HUES48 (cell line): ENCODE results near the gene FFAR1.

Source experiments
- H3K27ac ChIP-seq: one replicate; pipeline ENCODE4 v1.7.0; 2013; ENCODE audit warnings: low read depth, low read length, inconsistent platforms
- H3K27me3 ChIP-seq: 2 replicates; pipeline ENCODE4 v1.6.1; 2013; ENCODE audit warnings: mild to moderate bottlenecking, low read length; ENCODE audit not compliant: control insufficient read depth, insufficient read depth
- H3K36me3 ChIP-seq: 2 replicates; pipeline ENCODE4 v1.6.1; 2013; ENCODE audit warnings: low read length; ENCODE audit not compliant: control insufficient read depth, insufficient read depth
- H3K4me1 ChIP-seq: 2 replicates; pipeline ENCODE4 v1.6.1; 2013; ENCODE audit warnings: mild to moderate bottlenecking, low read length; ENCODE audit not compliant: control insufficient read depth, insufficient read depth
- H3K4me3 ChIP-seq: 2 replicates; pipeline ENCODE4 v1.5.1; 2013; ENCODE audit warnings: mild to moderate bottlenecking, low read depth, low read length
- H3K9ac ChIP-seq: 2 replicates; pipeline ENCODE4 v1.6.1; 2013; ENCODE audit warnings: mild to moderate bottlenecking, low read depth, low read length, moderate library complexity
- H3K9me3 ChIP-seq: 2 replicates; pipeline ENCODE4 v1.6.1; 2013; ENCODE audit warnings: low read length; ENCODE audit not compliant: control insufficient read depth, insufficient read depth

FFAR1 gene

DNA sequence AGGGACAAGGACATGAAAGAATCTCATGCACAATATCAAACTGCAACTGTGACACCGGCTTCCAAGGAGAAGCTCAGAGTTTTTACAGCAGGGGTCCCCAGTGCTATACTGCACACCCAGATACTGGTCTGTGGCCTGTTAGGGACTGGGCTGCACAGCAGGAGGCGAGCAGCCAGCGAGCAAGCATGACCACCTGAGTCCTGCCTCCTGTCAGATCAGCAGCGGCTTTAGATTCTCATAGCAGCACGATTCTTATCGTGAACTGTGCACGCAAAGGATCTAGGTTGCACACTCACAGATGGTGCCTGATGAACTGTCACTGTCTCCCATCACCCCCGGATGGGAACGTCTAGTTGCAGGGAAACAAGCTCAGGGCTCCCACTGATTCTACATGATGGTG is 31.8 kb upstream of the FFAR1 start:
- Histone ChIP-seq H3K27ac (no peak overlapping the region), H3K4me3 (no peak overlapping the region), H3K4me1 (no peaks in the 10 kb centered on the region), H3K36me3 (no peaks in the 10 kb centered on the region), H3K27me3 (no peaks in the 10 kb centered on the region), H3K9ac (no peak overlapping the region), H3K9me3 (no peaks in the 10 kb centered on the region)

DNA sequence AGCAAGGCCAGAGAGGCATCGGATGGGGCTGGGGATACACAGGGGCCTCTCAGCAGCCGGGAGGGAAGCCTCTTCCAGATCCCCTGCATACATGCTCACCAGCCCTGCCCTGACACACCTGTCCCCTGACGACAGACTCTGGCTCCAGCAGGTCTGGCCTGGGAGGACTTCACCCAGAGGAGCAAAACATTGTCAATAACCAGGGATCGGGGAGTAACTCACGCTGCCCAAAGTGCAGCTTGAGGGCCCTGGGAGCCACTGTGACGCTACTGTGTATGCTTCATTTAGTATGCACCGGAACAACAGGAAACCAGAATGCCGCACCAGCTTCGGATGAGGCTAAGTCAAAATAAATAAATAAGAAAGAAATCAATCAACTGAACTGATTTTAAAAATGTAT is 31.1 kb upstream of the FFAR1 start:
- Histone ChIP-seq H3K36me3 (no peaks in the 10 kb centered on the region), H3K4me3 (no peak overlapping the region), H3K27me3 (no peaks in the 10 kb centered on the region), H3K27ac (no peak overlapping the region), H3K4me1 (no peaks in the 10 kb centered on the region), H3K9ac (no peak overlapping the region), H3K9me3 (no peaks in the 10 kb centered on the region)

DNA sequence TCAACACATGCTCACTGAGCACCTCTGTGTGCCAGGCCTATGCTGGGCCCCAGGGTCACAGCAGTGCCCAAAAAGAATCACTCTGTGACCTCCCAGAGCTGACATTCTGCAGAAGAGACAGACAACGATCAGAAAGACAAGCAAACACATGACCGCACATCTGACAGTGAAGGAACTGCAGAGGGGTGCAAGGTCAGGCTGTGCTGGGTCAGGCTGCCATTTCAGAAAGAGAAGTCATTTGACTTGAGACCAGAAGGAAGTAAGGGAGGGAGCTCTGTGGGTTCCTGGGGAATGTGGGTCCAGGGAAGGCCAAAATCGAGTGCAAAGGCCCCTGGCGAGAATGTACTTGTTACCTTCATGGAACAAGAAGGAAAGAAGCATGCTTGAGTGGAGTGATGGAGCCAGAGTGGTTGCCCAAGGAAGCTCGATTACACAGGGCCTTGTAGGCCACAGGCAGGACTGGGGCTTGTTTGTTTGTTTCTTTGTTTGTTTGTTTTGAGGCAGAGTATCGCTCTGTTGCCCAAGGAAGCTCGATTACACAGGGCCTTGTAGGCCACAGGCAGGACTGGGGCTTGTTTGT is 30.1 kb upstream of the FFAR1 start:
- H3K9ac ChIP-seq = no peak overlapping the region
- no peak overlapping the region for H3K4me3 ChIP-seq
- H3K36me3 ChIP-seq = no peaks in the 10 kb centered on the region
- H3K27me3 ChIP-seq = no peaks in the 10 kb centered on the region
- H3K4me1 ChIP-seq = no peaks in the 10 kb centered on the region
- no peaks in the 10 kb centered on the region; the same call in 1 of the 2 replicates for H3K9me3 ChIP-seq
- H3K27ac ChIP-seq = no peak overlapping the region

GRCh38 chr19:35318679-35319448 is 28.8 kb upstream of the FFAR1 start:
- Histone ChIP-seq H3K36me3 (no peaks in the 10 kb centered on the region), H3K9ac (no peak overlapping the region), H3K9me3 (no peaks in the 10 kb centered on the region; the same call in 1 of the 2 replicates), H3K27me3 (no peaks in the 10 kb centered on the region), H3K27ac (no peak overlapping the region), H3K4me1 (no peaks in the 10 kb centered on the region), H3K4me3 (no peak overlapping the region)

- no peaks in the 10 kb centered on the region for H3K27me3 ChIP-seq
- H3K27ac ChIP-seq = no peak overlapping the region
- H3K9ac ChIP-seq = no peak overlapping the region
- H3K9me3 ChIP-seq = no peaks in the 10 kb centered on the region; the same call in 1 of the 2 replicates
- no peak overlapping the region for H3K4me3 ChIP-seq
- no peaks in the 10 kb centered on the region for H3K4me1 ChIP-seq
- no peaks in the 10 kb centered on the region for H3K36me3 ChIP-seq
Measured at GRCh38 chr19:35320065-35320713, 27.5 kb upstream of the FFAR1 start.

DNA sequence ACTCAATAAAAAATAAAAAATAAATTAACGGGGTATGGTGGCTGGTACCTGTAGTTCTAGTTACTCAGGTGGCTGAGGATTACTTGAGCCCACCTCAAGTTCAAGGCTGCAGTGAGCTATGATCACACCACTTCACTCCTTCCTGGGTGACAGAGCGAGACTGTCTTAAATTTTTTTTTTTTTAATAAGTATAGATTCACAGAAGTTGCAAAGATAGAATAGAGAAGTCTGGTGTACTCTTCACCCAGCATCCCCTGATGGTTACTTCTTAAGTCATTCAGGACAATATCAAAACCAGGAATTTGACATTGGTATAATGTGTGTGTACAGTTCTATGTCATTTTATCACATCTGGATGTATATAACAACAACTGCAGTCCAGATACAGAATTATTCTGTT is 26.4 kb upstream of the FFAR1 start:
- Histone ChIP-seq H3K4me1 (no peaks in the 10 kb centered on the region), H3K9ac (no peak overlapping the region), H3K4me3 (no peak overlapping the region), H3K9me3 (no peaks in the 10 kb centered on the region; the same call in 1 of the 2 replicates), H3K27me3 (no peaks in the 10 kb centered on the region), H3K27ac (no peak overlapping the region), H3K36me3 (no peaks in the 10 kb centered on the region)

- Histone ChIP-seq H3K9ac (no peak overlapping the region), H3K9me3 (no peaks in the 10 kb centered on the region; the same call in 1 of the 2 replicates), H3K4me1 (no peaks in the 10 kb centered on the region), H3K4me3 (no peak overlapping the region), H3K27me3 (no peaks in the 10 kb centered on the region), H3K36me3 (no peaks in the 10 kb centered on the region), H3K27ac (no peak overlapping the region)
Measured at GRCh38 chr19:35322014-35322413, 25.7 kb upstream of the FFAR1 start.

DNA sequence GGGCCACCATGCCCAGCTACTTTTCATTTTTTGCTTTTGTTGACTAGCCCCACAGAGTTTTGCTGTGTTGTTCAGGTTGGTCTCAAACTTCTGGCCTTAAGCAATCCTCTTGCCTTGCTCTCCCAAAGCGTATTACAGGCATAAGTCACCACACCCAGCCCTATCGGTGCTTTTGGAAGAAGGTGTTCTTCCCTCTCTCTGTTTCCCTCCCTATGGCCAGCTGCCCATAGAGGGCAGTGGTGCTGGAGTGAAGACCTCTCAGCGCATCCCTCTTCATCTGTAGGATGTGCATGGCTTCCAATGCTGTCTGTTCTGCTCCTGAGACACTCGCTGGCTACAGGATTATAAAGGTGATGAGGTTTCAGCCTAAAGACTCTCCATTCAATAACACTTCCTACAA is 20.1 kb upstream of the FFAR1 start:
- H3K4me1 ChIP-seq = no peaks in the 10 kb centered on the region
- H3K27ac ChIP-seq = no peak overlapping the region
- H3K36me3 ChIP-seq = no peaks in the 10 kb centered on the region
- H3K9ac ChIP-seq = no peak overlapping the region
- no peaks in the 10 kb centered on the region for H3K9me3 ChIP-seq
- no peak overlapping the region for H3K4me3 ChIP-seq
- no peaks in the 10 kb centered on the region for H3K27me3 ChIP-seq

- H3K4me1 ChIP-seq = no peaks in the 10 kb centered on the region
- H3K4me3 ChIP-seq = no peak within 1 kb of the TSS
- no peak within 1 kb of the TSS for H3K9ac ChIP-seq
- no peaks in the 10 kb centered on the region for H3K27me3 ChIP-seq
- no peaks in the 10 kb centered on the region for H3K9me3 ChIP-seq
- no peaks in the 10 kb centered on the region for H3K36me3 ChIP-seq
- H3K27ac ChIP-seq = no peak within 1 kb of the TSS
Measured at GRCh38 chr19:35328851-35329285, 18.8 kb upstream of the FFAR1 start, which contains the start of gene CD22. TSS of gene CD22 (plus strand) at chr19:35329187. CDS start at chr19:35332041, 2,854 bp downstream.

- Histone ChIP-seq H3K4me1 (no peaks in the 10 kb centered on the region), H3K9ac (no peak overlapping the region), H3K27ac (no peak overlapping the region), H3K27me3 (no peaks in the 10 kb centered on the region), H3K4me3 (no peak overlapping the region), H3K36me3 (no peaks in the 10 kb centered on the region), H3K9me3 (no peaks in the 10 kb centered on the region)
Measured at GRCh38 chr19:35329323-35329722, 18.4 kb upstream of the FFAR1 start.

DNA sequence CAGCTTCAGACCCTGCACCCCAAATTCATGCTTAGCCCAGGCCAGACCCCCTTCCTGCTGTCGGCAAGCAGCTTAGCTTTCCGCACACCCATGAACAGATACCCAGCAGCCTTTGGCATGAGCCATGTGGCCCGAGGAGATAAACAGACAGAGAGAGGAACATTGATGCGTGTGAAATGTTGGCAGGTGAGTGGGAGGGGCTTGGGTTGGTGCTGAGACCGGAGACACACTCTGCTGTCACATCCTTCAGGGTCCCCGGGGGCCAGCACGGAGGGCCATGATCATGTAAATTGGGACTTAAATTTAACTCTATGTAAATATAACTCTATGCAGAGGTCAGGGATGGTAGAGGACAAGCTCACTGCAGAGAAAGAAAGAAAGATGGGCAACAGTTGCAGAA is 17.2 kb upstream of the FFAR1 start:
- no peak overlapping the region for H3K4me3 ChIP-seq
- H3K27ac ChIP-seq = no peak overlapping the region
- H3K36me3 ChIP-seq = no peaks in the 10 kb centered on the region
- no peaks in the 10 kb centered on the region for H3K9me3 ChIP-seq
- H3K27me3 ChIP-seq = no peaks in the 10 kb centered on the region
- no peak overlapping the region for H3K9ac ChIP-seq
- H3K4me1 ChIP-seq = no peaks in the 10 kb centered on the region
